GM21619 (cell line): ENCODE measurements around the gene SLC29A1.

ENCODE experiments used
- ATAC-seq: cut with Tn5 transposase; IDR thresholded peaks from one replicate; pipeline ENCODE4 v1.9.1; 2021; ENCODE audit not compliant: unreplicated experiment

The SLC29A1 gene

GRCh38 chr6:44234101-44235025 is 11.0 kb downstream of the SLC29A1 start:
- ATAC-seq: no peak

- ATAC-seq: no peak
Measured at GRCh38 chr6:44235269-44235668, 11.9 kb downstream of the SLC29A1 start.

DNA sequence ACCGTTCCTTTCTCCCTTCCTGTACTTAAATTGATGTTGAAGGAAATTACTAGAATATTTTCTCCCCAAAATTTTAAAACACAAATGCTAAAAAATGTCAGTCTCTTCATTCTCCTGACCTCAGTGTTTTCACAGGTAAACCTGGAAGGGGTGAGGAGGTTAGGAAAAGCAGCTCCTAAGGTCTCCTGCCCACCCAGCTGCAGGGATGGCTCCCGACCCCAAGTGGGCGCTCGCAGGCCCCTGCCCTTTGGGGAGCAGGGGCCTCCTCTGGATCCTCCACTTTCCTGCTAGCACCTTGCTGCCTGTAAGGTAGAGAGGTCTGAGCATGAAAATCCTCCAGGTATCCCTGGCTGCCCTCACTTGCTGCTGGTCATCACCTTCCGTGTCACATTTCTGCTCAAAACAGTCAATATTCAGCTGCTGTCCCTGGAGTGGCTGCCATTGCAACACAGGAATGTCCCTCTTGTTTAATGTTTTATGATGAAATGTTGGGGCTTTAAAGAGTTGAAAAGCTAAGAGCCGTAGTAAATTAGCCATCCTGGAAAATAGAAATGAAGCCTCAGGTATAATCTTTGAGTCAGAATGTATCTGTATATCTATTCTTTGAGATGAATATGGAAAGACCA is 12.6 kb downstream of the SLC29A1 start:
- ATAC-seq: no peak

- peak; percentile 69 for ATAC-seq
Measured at GRCh38 chr6:44237021-44237812, 13.8 kb downstream of the SLC29A1 start.

GRCh38 chr6:44237813-44238433 is 14.5 kb downstream of the SLC29A1 start:
- peak; percentile 69 for ATAC-seq

GRCh38 chr6:44238687-44239350 is 15.4 kb downstream of the SLC29A1 start:
- no peak for ATAC-seq

- no peak for ATAC-seq
Measured at GRCh38 chr6:44243345-44243744, 19.9 kb downstream of the SLC29A1 start.

DNA sequence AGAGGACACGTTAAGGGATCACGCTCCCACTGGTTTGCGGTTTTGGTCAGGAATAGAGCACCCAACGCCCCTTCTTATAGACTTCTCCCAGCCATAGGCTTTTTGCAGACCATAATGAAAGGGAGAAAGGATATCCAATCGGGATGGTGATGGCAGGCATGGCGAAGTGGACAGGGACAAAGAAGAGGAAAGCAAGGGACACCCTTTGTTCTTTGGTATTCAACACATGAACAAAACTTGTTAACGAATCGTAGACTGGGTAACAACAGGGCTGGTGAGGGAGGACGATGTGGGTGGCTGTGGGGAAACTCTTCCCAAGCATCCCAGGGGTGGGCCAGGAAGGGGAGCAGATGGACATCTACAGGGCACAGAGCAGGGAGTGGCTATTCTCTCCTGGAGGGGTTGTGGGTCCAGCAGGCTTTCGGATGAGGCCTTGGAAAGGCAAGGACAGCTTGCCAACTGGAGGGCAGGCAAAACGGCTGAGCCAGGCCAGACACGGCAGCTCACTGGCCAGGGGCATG is 22.1 kb downstream of the SLC29A1 start:
- ATAC-seq: no peak

DNA sequence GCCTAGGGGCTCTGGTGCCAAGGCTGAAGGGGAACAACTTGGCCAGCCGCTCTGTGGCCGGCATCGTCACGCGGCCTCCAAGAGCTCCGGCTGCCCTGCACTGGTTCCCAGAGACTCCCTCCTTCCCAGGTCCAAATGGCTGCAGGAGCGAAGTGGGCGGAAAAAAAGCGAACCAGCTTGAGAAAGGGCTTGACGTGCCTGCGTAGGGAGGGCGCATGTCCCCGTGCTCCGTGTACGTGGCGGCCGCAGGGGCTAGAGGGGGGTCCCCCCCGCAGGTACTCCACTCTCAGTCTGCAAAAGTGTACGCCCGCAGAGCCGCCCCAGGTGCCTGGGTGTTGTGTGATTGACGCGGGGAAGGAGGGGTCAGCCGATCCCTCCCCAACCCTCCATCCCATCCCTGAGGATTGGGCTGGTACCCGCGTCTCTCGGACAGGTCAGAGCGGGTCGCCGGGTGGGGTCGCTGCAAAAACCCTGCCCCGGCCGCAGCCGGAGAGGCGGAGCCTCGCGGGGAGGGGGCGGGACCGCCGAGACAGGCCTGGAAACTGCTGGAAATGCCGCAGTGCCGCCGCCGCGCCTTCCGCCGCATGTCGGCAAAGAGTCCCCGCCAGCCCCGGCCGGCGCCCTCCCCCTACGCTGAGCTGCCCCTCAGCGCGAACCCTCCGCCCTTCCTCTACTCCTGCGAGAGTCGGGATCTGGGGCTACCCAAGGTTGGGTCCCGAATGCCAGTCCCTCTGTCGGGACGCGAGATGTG is 22.7 kb downstream of the SLC29A1 start:
- peak; percentile 45 for ATAC-seq

DNA sequence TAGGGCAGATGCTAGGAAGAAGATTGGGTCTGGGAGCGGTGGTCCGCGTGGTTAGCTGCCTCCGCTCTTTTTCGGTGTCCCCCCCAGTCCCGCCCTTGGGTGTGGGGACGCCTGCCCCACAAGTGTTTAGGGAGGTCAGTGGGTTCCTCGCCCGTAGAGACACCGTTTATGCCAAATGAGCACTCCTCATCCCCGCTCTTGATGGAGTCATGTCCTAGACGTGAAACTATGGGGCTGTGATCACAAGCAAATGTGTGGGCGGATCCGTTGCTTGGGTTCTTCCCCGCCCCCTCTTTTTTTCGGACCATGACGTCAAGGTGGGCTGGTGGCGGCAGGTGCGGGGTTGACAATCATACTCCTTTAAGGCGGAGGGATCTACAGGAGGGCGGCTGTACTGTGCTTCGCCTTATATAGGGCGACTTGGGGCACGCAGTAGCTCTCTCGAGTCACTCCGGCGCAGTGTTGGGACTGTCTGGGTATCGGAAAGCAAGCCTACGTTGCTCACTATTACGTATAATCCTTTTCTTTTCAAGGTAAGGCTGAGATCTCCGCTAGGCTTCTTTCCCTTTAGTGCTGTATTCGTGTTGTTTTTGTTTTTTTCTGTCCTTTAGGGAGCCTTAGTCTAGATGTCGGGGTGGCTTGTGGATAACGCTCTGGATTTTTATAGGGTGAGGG is 23.4 kb downstream of the SLC29A1 start, which contains the start of gene HSP90AB1:
HSP90AB1 (plus strand) TSS at position 439 of the 675 bp plus-strand sequence. CDS start 1,529 bp downstream, outside the sequence.
- peak; percentile 54 for ATAC-seq

GRCh38 chr6:44247338-44248302 is 24.2 kb downstream of the SLC29A1 start:
- peak; percentile 28 for ATAC-seq

GRCh38 chr6:44248579-44248978 is 25.2 kb downstream of the SLC29A1 start:
- no peak for ATAC-seq

- no peak for ATAC-seq
Measured at GRCh38 chr6:44249082-44249748, 25.8 kb downstream of the SLC29A1 start.

- no peak for ATAC-seq
Measured at GRCh38 chr6:44250067-44250717, 26.8 kb downstream of the SLC29A1 start.

GRCh38 chr6:44250718-44251123 is 27.3 kb downstream of the SLC29A1 start:
- no peak for ATAC-seq
